Activated T-cell treated with anti-CD3 and anti-CD28 coated beads for 1 hour (primary cell): Measurements from ENCODE around the gene ANXA6.
A peak's percentile ranks its signal among the peaks of the same experiment; 100 is the strongest.

Experiments
- DNase-seq: peaks from one replicate; pipeline ENCODE4 v3.0.0-alpha.2; 2020; ENCODE audit warnings: low read depth

ANXA6 gene

DNA sequence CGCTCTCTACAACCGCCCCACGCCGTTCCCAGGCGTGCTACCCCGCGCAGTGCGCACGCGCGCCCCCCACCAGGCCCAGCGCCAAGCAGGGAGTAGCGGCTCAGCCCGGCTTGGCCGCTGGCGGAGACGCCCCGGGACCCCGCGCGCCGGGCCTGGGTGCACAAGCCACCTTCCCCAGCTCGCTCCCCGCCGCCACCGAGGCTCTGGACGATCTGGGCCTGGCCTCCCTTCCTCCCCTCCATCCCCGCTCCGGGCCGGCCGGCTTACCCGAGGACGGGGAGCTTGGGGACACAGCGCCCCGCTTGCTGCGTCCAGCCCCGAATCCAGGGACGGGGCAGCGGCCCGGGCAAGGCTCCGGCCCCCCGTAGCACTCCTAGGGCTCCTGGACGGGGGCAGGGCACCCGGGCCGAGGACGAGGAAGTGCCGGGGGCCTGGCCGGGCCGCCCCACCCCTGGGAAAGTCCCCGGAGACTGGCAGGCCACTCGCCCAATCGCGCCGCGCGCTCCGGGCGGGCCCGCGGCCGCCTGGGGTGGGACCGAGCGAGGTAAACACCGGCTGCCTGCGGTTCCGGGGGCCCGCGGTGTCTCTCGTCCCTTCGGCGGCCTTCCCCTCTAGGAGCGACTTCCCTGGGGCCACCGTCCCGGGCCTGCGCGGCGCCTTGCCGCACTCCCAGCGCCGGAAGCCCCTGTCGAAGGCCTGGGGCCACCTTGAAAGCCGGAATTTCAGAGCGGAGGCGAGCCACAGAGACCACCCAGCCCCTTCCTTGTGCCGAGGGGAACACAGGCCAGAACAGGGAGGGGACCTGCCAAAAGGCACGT is 76.8 kb downstream of the ANXA6 start, which contains the start of gene TNIP1:
TNIP1 (minus strand) TSS at position 422 of the 818 bp plus-strand sequence. CDS start 15,939 bp downstream, outside the sequence.
- peak; percentile 92 for DNase-seq

GRCh38 chr5:151079838-151080612 is 77.6 kb downstream of the ANXA6 start:
- DNase-seq, result no peak

GRCh38 chr5:151078490-151079262 is 78.9 kb downstream of the ANXA6 start:
- DNase-seq, result peak; percentile 41

DNA sequence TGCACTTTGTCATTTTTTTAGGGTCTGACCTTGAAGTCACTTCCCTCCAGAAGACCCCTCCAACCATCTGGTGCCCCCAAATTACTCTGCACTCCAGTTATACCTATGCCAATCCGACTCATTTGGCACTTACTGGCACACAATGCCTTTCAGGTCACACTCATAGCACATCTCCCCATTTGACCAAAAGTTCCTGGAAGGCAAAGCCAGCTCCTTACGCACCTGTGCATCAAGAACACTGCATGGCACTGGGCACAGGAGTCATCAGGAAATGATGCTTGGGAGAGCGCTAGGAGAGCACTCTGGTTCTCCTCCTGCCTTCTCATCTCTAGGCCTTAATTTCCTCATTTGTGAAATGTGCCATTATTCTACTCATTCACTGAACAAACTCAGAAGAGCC is 79.6 kb downstream of the ANXA6 start:
- DNase-seq, result no peak

- no peak for DNase-seq
Measured at GRCh38 chr5:151077419-151077818, 80.2 kb downstream of the ANXA6 start.

GRCh38 chr5:151076616-151077015 is 81.0 kb downstream of the ANXA6 start:
- DNase-seq, result no peak

DNA sequence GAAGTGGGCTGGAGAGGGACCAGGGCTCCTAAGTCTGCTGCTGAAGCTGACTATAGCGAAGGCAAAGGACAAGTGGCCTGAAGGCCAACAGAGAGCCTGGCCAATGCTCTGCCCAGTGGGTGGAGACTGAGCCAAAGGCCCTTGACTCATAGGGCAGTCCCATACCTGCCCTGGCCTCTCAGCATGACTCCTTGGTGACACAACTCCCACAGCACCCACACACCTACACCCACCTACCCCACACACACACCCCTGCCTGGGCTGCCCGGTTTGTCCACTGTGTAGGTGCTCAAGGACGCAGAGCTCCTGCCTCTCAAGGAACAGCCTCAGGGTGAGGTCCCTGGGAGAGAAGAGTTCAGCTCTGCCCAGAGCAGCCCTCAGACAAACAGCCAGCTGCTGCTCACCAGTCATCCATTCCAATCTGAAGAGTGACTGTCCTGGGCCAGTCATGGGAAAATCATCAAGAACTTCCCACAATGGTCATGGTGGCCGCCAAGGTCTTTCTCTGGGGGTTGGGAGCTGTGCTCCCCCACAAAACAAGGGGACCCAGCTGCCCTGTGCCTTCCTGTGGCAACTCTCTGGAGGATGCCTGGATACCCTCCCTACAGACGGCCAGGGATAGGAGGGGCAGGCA is 81.8 kb downstream of the ANXA6 start:
- DNase-seq, result no peak

DNA sequence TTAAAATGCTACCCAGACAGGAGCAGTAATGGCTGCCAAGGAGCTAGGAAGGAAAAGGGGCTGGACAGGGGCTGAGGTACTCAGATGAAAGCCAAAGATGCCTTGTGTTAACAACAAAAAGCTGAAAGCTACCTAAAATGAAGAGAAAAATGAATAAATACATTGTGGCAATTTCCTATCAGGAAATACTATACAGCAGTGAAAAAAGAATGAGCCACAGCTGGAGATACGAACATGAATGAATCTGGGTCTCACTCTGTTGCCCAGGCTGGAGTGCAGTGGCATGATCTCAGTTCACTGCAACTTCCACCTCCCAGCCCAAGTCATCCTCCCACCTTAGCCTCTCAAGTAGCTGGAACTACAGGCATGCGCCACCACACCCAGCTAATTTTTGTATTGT is 83.0 kb downstream of the ANXA6 start:
- no peak for DNase-seq

GRCh38 chr5:151073280-151073679 is 84.3 kb downstream of the ANXA6 start:
- DNase-seq, result no peak

GRCh38 chr5:151072630-151073025 is 85.0 kb downstream of the ANXA6 start:
- DNase-seq, result no peak

GRCh38 chr5:151071848-151072629 is 85.5 kb downstream of the ANXA6 start:
- DNase-seq, result no peak

GRCh38 chr5:151071021-151071420 is 86.6 kb downstream of the ANXA6 start:
- DNase-seq, result no peak

- no peak for DNase-seq
Measured at GRCh38 chr5:151070449-151070848, 87.1 kb downstream of the ANXA6 start.

DNA sequence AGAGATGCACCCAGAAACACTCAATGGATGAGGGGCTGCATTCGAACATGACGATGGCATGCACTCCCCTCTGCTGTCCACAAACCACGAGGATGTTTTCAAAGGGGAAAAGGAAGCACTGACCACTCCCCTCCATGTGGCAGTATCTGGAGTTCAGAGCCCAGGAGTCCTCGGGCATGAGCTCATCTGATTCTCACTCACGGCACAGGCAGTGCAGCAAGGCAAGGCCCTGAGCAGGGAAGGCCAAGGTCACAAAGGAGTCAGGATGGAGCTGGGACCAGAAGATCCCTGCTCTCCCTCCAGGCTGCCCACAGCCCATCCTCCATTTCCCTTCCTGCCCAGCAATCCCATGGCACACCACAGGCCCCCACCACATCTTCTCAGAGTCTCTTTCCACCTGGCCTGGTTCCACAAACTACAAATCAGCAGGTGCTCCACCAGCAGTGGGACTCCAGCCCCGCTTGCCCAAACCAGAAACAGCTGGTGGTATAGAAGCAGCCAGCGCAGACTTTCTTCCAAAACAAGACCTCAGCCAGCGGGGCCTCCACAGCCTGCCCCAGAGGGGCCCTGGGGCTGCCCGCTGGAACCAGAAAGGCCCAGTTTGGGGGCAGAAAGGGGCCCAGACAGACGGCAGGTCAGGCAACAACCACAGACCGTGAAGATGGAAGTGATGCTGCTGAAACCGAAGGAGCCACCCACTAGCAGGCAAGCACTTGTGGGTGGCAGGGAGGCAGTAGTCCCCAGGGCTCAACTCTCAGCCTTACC is 89.0 kb downstream of the ANXA6 start:
- no peak for DNase-seq

GRCh38 chr5:151067632-151068432 is 89.7 kb downstream of the ANXA6 start:
- DNase-seq, result no peak

GRCh38 chr5:151066920-151067319 is 90.7 kb downstream of the ANXA6 start:
- no peak for DNase-seq

- no peak for DNase-seq
Measured at GRCh38 chr5:151065609-151066008, 92.0 kb downstream of the ANXA6 start.

- DNase-seq, result no peak
Measured at GRCh38 chr5:151064916-151065499, 92.6 kb downstream of the ANXA6 start.
